H9 (cell line): ENCODE data around the gene DSCAM. TPM values are rescaled to one million over a fixed set of nuclear protein-coding genes. Genes with fewer than 3 reads are reported as not detected.

ENCODE experiments used
- DNase-seq: peaks from one replicate; pipeline ENCODE4 v3.0.0-alpha.2; 2017
- H2AFZ ChIP-seq: one replicate; pipeline ENCODE4 v1.6.1; 2013; ENCODE audit warnings: mild to moderate bottlenecking, low read length, control low read depth, moderate library complexity
- H2AK5ac ChIP-seq: 2 replicates; pipeline ENCODE4 v1.6.1; 2013; ENCODE audit warnings: low read length, control low read depth, mixed read lengths; ENCODE audit not compliant: insufficient read length
- H2BK120ac ChIP-seq: one replicate; pipeline ENCODE4 v1.6.1; 2013; ENCODE audit warnings: low read depth, mild to moderate bottlenecking, low read length, control low read depth, inconsistent platforms; ENCODE audit not compliant: poor library complexity, severe bottlenecking
- H2BK12ac ChIP-seq: 2 replicates; pipeline ENCODE4 v1.6.1; 2013; ENCODE audit warnings: low read length, control low read depth, mixed read lengths, low read depth; ENCODE audit not compliant: insufficient read length
- H2BK15ac ChIP-seq: 2 replicates; pipeline ENCODE4 v1.6.1; 2013; ENCODE audit warnings: low read depth, low read length, control low read depth
- H2BK20ac ChIP-seq: one replicate; pipeline ENCODE4 v1.6.1; 2013; ENCODE audit warnings: low read depth, mild to moderate bottlenecking, low read length, control low read depth, inconsistent platforms; ENCODE audit not compliant: poor library complexity, severe bottlenecking
- H2BK5ac ChIP-seq: 2 replicates; pipeline ENCODE4 v1.6.1; 2013; ENCODE audit warnings: low read length, control low read depth, mixed read lengths; ENCODE audit not compliant: insufficient read length
- H3K14ac ChIP-seq: 2 replicates; pipeline ENCODE4 v1.6.1; 2013; ENCODE audit warnings: low read length, control low read depth; ENCODE audit not compliant: insufficient read depth
- H3K18ac ChIP-seq: 2 replicates; pipeline ENCODE4 v1.6.1; 2013; ENCODE audit warnings: low read depth, mild to moderate bottlenecking, mixed read lengths, low read length, control low read depth; ENCODE audit not compliant: insufficient read length
- H3K23ac ChIP-seq: 2 replicates; pipeline ENCODE4 v1.6.1; 2013; ENCODE audit warnings: low read length, control low read depth, mixed read lengths, low read depth; ENCODE audit not compliant: insufficient read length
- H3K23me2 ChIP-seq: 2 replicates; pipeline ENCODE4 v1.6.1; 2013; ENCODE audit warnings: low read depth, mild to moderate bottlenecking, mixed read lengths, low read length, control low read depth; ENCODE audit not compliant: insufficient read length, poor library complexity, severe bottlenecking
- H3K27ac ChIP-seq: 2 replicates; pipeline ENCODE4 v1.5.1; 2013; ENCODE audit warnings: low read length, control low read depth, mixed read lengths, low read depth; ENCODE audit not compliant: insufficient read length
- H3K27me3 ChIP-seq: 2 replicates; pipeline ENCODE4 v1.6.1; 2013; ENCODE audit warnings: low read length, control low read depth, inconsistent platforms; ENCODE audit not compliant: insufficient read depth
- H3K4ac ChIP-seq: 2 replicates; pipeline ENCODE4 v1.6.1; 2013; ENCODE audit warnings: low read depth, mild to moderate bottlenecking, control low read depth, inconsistent platforms, low read length, moderate library complexity
- H3K4me1 ChIP-seq: 2 replicates; pipeline ENCODE4 v1.6.1; 2013; ENCODE audit warnings: low read length, control low read depth, inconsistent platforms; ENCODE audit not compliant: insufficient read depth
- H3K4me2 ChIP-seq: 2 replicates; pipeline ENCODE4 v1.6.1; 2013; ENCODE audit warnings: low read length, control low read depth, mixed read lengths; ENCODE audit not compliant: insufficient read length, insufficient read depth
- H3K56ac ChIP-seq: 2 replicates; pipeline ENCODE4 v1.6.1; 2013; ENCODE audit warnings: low read depth, mild to moderate bottlenecking, mixed read lengths, low read length, control low read depth; ENCODE audit not compliant: insufficient read length
- H3K79me1 ChIP-seq: 2 replicates; pipeline ENCODE4 v1.6.1; 2013; ENCODE audit warnings: low read depth, mild to moderate bottlenecking, moderate library complexity, low read length, control low read depth, inconsistent platforms; ENCODE audit not compliant: insufficient read depth, poor library complexity, severe bottlenecking
- H3K79me2 ChIP-seq: 2 replicates; pipeline ENCODE4 v1.6.1; 2013; ENCODE audit warnings: low read length, control low read depth, inconsistent platforms; ENCODE audit not compliant: insufficient read depth
- H3K9ac ChIP-seq: 2 replicates; pipeline ENCODE4 v1.6.1; 2013; ENCODE audit warnings: low read length, control low read depth, mixed read lengths; ENCODE audit not compliant: insufficient read length; ENCODE audit errors: extremely low read depth
- H3K9me3 ChIP-seq: one replicate; pipeline ENCODE4 v1.6.1; 2013; ENCODE audit warnings: low read depth, low read length, inconsistent platforms; ENCODE audit not compliant: control insufficient read depth
- H3T11ph ChIP-seq: one replicate; pipeline ENCODE4 v1.6.1; 2013; ENCODE audit warnings: mild to moderate bottlenecking, low read length, control low read depth, inconsistent platforms
- H4K20me1 ChIP-seq: one replicate; pipeline ENCODE4 v1.6.1; 2013; ENCODE audit not compliant: control insufficient read depth, insufficient read length, insufficient read depth
- H4K5ac ChIP-seq: 2 replicates; pipeline ENCODE4 v1.6.1; 2013; ENCODE audit warnings: low read depth, mild to moderate bottlenecking, mixed read lengths, low read length, control low read depth; ENCODE audit not compliant: insufficient read length
- H4K8ac ChIP-seq: replicated peaks from 2 replicates; pipeline ENCODE4 v1.6.1; 2013; ENCODE audit warnings: low read length, control low read depth, mixed read lengths, low read depth; ENCODE audit not compliant: insufficient read length
- H4K91ac ChIP-seq: 2 replicates; pipeline ENCODE4 v1.6.1; 2013; ENCODE audit warnings: low read depth, mild to moderate bottlenecking, moderate library complexity, mixed read lengths, low read length, control low read depth; ENCODE audit not compliant: insufficient read length
- H3K27ac Mint-ChIP-seq, 3 experiments: 2 replicates in 2 of 3; 3 replicates in 1 of 3; pipeline ENCODE4 v1.8.0; 2020 to 2021; ENCODE audit warnings: mixed read lengths in 3 of 3, mild to moderate bottlenecking in 1 of 3, moderate library complexity in 1 of 3
- H3K27me3 Mint-ChIP-seq: 2 replicates; pipeline ENCODE4 v1.8.0; 2021; ENCODE audit warnings: low read depth, mild to moderate bottlenecking, moderate library complexity, mixed read lengths
- H3K36me3 Mint-ChIP-seq, 3 experiments: 2 replicates in 2 of 3; 3 replicates in 1 of 3; pipeline ENCODE4 v1.8.0; 2020 to 2021; ENCODE audit warnings: low read depth in 3 of 3, mixed read lengths in 3 of 3; ENCODE audit not compliant: insufficient read depth in 1 of 3
- H3K4me1 Mint-ChIP-seq, 2 experiments: 2 replicates each; pipeline ENCODE4 v1.8.0; 2020; ENCODE audit warnings: mixed read lengths in 2 of 2
- H3K4me3 Mint-ChIP-seq, 2 experiments: 2 replicates in 1 of 2; 3 replicates in 1 of 2; pipeline ENCODE4 v1.8.0; 2020 to 2021; ENCODE audit warnings: mild to moderate bottlenecking in 2 of 2, mixed read lengths in 2 of 2, moderate library complexity in 1 of 2
- H3K9me3 Mint-ChIP-seq, 2 experiments: 2 replicates in 1 of 2; 3 replicates in 1 of 2; pipeline ENCODE4 v1.8.0; 2020; ENCODE audit warnings: mild to moderate bottlenecking in 2 of 2, mixed read lengths in 2 of 2, moderate library complexity in 1 of 2
- total RNA-seq: library from RNA; stranded (reverse); gene quantifications from 2 replicates; pipeline ENCODE4 v1.2.1, GENCODE V29; 2021
- TF ChIP-seq, protein P1 (sequence below): fragments of 200-600 bp; sonication (generic); conservative IDR thresholded peaks from 3 replicates; pipeline ENCODE4 v1.8.0; 2021; ENCODE audit warnings: antibody characterized with exemption, mild to moderate bottlenecking

The DSCAM gene
- total RNA-seq, 1 experiment from 2014 or later: 0.17 TPM

DNA sequence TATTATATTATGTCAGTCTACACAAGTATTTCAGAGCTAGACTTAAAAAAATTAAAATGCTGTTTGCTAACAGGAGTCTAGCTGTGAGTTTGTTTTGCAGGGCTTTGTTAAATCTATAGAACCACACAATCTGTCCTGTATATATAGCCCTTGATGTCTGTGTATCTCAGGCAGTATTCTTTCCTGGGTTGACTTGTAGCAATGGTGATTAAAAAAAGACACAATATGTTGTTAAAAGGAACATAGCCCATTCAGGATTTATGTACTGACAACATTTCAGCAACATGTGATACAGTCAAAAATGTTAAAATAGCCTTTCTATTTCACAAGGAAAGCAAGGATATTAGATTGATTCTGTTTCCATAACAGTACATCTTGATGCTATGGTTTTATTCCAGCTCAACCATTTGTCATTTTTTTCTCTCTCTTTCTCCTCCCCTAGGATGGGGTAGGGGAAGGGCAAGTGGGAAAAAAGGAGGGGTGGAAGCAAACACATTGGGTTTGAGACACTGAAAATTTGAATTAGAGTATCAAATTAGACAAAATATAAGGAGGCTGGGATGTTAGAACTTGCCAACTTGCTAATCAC is 139.2 kb downstream of the DSCAM start:
- no peak overlapping the region for H3K4me2 ChIP-seq
- no peaks in the 10 kb centered on the region for H3K9me3 ChIP-seq
- no peak overlapping the region for H2BK12ac ChIP-seq
- no peak overlapping the region for H3K56ac ChIP-seq
- H3K14ac ChIP-seq: no peak overlapping the region
- no peak overlapping the region for H3K27ac ChIP-seq
- no peaks in the 10 kb centered on the region; a peak in 1 of 5 replicates for H3K9me3 Mint-ChIP-seq
- H3K79me2 ChIP-seq: no peaks in the 10 kb centered on the region
- H2BK20ac ChIP-seq: no peak overlapping the region
- no peak overlapping the region for H2AK5ac ChIP-seq
- H3K27me3 Mint-ChIP-seq: no peaks in the 10 kb centered on the region
- H3T11ph ChIP-seq: no peak overlapping the region
- no peak overlapping the region for H4K8ac ChIP-seq
- H3K4ac ChIP-seq: no peak overlapping the region
- no peak overlapping the region for H3K4me3 Mint-ChIP-seq
- no peak overlapping the region for H2BK15ac ChIP-seq
- H3K4me1 Mint-ChIP-seq: no peaks in the 10 kb centered on the region
- H3K9ac ChIP-seq: no peak overlapping the region
- no peaks in the 10 kb centered on the region for H3K27me3 ChIP-seq
- no peak overlapping the region for H3K27ac Mint-ChIP-seq
- no peaks in the 10 kb centered on the region for H3K23me2 ChIP-seq
- no peak overlapping the region for H2BK120ac ChIP-seq
- TF ChIP-seq, protein P1, sequence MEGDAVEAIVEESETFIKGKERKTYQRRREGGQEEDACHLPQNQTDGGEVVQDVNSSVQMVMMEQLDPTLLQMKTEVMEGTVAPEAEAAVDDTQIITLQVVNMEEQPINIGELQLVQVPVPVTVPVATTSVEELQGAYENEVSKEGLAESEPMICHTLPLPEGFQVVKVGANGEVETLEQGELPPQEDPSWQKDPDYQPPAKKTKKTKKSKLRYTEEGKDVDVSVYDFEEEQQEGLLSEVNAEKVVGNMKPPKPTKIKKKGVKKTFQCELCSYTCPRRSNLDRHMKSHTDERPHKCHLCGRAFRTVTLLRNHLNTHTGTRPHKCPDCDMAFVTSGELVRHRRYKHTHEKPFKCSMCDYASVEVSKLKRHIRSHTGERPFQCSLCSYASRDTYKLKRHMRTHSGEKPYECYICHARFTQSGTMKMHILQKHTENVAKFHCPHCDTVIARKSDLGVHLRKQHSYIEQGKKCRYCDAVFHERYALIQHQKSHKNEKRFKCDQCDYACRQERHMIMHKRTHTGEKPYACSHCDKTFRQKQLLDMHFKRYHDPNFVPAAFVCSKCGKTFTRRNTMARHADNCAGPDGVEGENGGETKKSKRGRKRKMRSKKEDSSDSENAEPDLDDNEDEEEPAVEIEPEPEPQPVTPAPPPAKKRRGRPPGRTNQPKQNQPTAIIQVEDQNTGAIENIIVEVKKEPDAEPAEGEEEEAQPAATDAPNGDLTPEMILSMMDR: no peak
- H3K79me1 ChIP-seq: no peaks in the 10 kb centered on the region
- no peak overlapping the region for H2BK5ac ChIP-seq
- H4K20me1 ChIP-seq: no peaks in the 10 kb centered on the region
- H3K18ac ChIP-seq: no peak overlapping the region
- H3K23ac ChIP-seq: no peak overlapping the region
- H2AFZ ChIP-seq: no peak overlapping the region
- no peaks in the 10 kb centered on the region for H3K4me1 ChIP-seq
- DNase-seq: no peak
- H3K36me3 Mint-ChIP-seq: no peaks in the 10 kb centered on the region
- no peak overlapping the region for H4K91ac ChIP-seq
- H4K5ac ChIP-seq: no peak overlapping the region
